Calu3 (cell line): ENCODE measurements around the gene EIF2D. TPM values are rescaled to one million over a fixed set of nuclear protein-coding genes. Genes with fewer than 3 reads are reported as not detected.

ENCODE experiments used
- BruUV-seq: library from RNA; stranded (reverse); fragments of 400-500 nt; replicated peaks from 2 replicates; lab custom pipeline; 2021; lab: Mats Ljungman, UMichigan
- CTCF ChIA-PET: fragments of 300-600 bp; sonication (Branson Sonifier 250); formaldehyde crosslinking; loops from one replicate; lab custom pipeline; 2022; ENCODE audit warnings: antibody characterized with exemption; lab: Charles Lee
- DNase-seq: peaks from one replicate; pipeline ENCODE4 v3.0.0; 2022
- H3K27ac Mint-ChIP-seq: one replicate; pipeline ENCODE4 v1.8.0; 2022; ENCODE audit warnings: mixed read lengths; ENCODE audit not compliant: unreplicated experiment
- H3K27me3 Mint-ChIP-seq: one replicate; pipeline ENCODE4 v1.8.0; 2022; ENCODE audit warnings: mixed read lengths; ENCODE audit not compliant: unreplicated experiment
- H3K36me3 Mint-ChIP-seq: one replicate; pipeline ENCODE4 v1.8.0; 2022; ENCODE audit warnings: mild to moderate bottlenecking, moderate library complexity, mixed read lengths; ENCODE audit not compliant: insufficient read depth, unreplicated experiment
- H3K4me1 Mint-ChIP-seq: one replicate; pipeline ENCODE4 v1.8.0; 2022; ENCODE audit warnings: mild to moderate bottlenecking, low read depth, mixed read lengths; ENCODE audit not compliant: unreplicated experiment
- H3K4me3 Mint-ChIP-seq: one replicate; pipeline ENCODE4 v1.8.0; 2022; ENCODE audit warnings: mild to moderate bottlenecking, low read depth, moderate library complexity, mixed read lengths; ENCODE audit not compliant: unreplicated experiment
- H3K9me3 Mint-ChIP-seq: one replicate; pipeline ENCODE4 v1.8.0; 2022; ENCODE audit warnings: low read depth, mixed read lengths; ENCODE audit not compliant: unreplicated experiment
- intact Hi-C: fragments of 100-400 bp; cut with micrococcal nuclease; formaldehyde crosslinking; loops from one replicate; pipeline ENCODE4 v1.10.0; 2022; ENCODE audit not compliant: unreplicated experiment
- total RNA-seq: library from RNA; stranded (reverse); gene quantifications from 2 replicates; pipeline ENCODE4 v1.2.3, GENCODE V29; 2022
- TF ChIP-seq, protein P1 (sequence below): fragments of 200-600 bp; IDR thresholded peaks from one replicate; pipeline ENCODE4 v1.8.0; 2022; ENCODE audit warnings: antibody characterized with exemption; ENCODE audit not compliant: unreplicated experiment

EIF2D gene
- total RNA-seq, 1 experiment from 2014 or later: 45.1 TPM

DNA sequence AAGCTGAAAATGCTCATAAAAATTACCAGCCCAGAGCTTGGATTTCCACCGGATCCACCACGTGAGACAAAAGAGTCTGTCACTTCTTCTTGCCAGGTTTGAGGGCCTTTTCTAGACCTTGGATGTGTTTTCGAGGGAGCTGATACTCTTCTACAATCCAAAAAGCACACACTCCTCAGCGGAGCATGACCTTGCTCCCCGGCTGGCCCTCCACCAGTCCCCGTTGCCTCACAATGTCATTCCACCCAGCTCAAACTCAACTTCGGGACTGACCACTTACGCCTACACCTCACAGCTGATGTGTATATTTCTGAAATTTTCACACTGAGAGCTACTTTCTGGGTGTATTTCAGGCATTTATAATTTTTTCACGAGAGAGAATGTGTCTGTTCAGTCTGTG lies 20.6 kb downstream of the EIF2D start:
- H3K27ac Mint-ChIP-seq: no peak overlapping the region
- H3K27me3 Mint-ChIP-seq: no peaks in the 10 kb centered on the region
- H3K4me3 Mint-ChIP-seq: no peak overlapping the region
- H3K4me1 Mint-ChIP-seq: no peaks in the 10 kb centered on the region
- DNase-seq: no peak
- CTCF ChIA-PET: interaction anchor here (0.7 to 0.8 kb wide), 2 partner anchors 21 to 141 kb away, joined by 4 to 6 read pairs; partner anchors contain the start of gene EIF2D
- BruUV-seq: no TSS peak
- intact Hi-C loops: no loop called here
- TF ChIP-seq, protein P1, sequence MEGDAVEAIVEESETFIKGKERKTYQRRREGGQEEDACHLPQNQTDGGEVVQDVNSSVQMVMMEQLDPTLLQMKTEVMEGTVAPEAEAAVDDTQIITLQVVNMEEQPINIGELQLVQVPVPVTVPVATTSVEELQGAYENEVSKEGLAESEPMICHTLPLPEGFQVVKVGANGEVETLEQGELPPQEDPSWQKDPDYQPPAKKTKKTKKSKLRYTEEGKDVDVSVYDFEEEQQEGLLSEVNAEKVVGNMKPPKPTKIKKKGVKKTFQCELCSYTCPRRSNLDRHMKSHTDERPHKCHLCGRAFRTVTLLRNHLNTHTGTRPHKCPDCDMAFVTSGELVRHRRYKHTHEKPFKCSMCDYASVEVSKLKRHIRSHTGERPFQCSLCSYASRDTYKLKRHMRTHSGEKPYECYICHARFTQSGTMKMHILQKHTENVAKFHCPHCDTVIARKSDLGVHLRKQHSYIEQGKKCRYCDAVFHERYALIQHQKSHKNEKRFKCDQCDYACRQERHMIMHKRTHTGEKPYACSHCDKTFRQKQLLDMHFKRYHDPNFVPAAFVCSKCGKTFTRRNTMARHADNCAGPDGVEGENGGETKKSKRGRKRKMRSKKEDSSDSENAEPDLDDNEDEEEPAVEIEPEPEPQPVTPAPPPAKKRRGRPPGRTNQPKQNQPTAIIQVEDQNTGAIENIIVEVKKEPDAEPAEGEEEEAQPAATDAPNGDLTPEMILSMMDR: no peak
- H3K36me3 Mint-ChIP-seq: peaks cover 26% of the 10 kb centered on the region
- H3K9me3 Mint-ChIP-seq: no peaks in the 10 kb centered on the region

DNA sequence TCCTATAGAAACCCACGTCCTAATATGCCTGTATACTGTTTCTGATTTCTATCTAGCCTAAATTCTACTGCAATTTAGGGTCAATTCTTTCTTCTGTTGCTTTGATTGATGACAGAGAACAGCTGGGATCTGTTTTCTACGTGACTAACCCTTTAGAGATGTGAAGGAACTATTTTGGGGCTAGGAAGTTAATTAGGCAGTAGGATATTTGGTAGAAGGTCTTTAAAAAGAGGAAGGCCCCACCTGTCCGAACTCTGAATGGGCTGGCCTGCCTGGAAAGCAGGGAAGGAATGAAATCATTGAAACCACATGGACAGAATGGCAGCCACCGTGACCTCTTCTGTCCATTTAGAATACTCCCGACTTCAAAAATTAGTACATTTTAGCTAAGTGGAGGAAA lies 21.0 kb downstream of the EIF2D start:
- BruUV-seq: no TSS peak
- no peaks in the 10 kb centered on the region for H3K27me3 Mint-ChIP-seq
- H3K27ac Mint-ChIP-seq: no peak overlapping the region
- H3K4me1 Mint-ChIP-seq: no peaks in the 10 kb centered on the region
- no peaks in the 10 kb centered on the region for H3K9me3 Mint-ChIP-seq
- no peak for DNase-seq
- TF ChIP-seq, protein P1: no peak
- intact Hi-C loops: no loop called here
- no peak overlapping the region for H3K4me3 Mint-ChIP-seq
- CTCF ChIA-PET: interaction anchor here (0.7 to 0.8 kb wide), 2 partner anchors 21 to 140 kb away, joined by 4 to 6 read pairs; partner anchors contain the start of gene EIF2D
- H3K36me3 Mint-ChIP-seq: peaks cover 23% of the 10 kb centered on the region

DNA sequence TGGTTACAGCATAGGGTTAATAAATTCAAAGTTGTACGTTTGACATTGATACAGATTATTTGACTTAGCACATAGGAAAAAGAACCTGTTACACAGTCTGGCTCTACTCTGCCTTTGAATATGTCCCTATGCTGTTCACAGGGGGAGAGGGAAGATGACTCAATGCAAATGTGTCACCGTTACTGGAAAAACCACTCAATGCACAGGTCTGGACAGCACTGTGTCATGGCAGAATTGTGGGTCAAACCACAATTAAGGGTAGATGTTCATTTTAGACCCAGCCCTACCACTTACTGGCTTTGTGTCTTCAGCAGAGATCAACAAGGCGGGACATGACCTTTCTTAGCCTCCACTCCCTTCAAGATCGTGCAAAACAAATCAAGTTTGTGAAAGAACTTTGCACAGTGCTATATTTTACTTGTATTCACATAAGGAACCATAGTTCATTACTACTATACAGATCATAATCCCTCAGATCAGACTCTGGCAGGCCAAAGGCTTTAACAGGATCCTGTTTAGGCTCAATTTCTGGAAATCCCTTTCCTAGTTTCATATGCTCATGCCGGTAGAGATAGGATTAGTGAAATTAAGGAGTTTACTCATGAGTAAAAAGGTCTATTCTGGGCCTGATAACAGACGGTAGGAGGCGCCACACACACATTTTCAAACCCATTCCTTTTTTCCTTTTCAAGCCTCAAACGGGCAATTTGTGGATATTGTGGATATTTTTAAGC lies 22.1 kb downstream of the EIF2D start:
- Mint-ChIP-seq H3K9me3 (no peaks in the 10 kb centered on the region), H3K36me3 (peaks cover 19% of the 10 kb centered on the region), H3K4me3 (no peak overlapping the region), H3K27me3 (no peaks in the 10 kb centered on the region), H3K4me1 (no peaks in the 10 kb centered on the region), H3K27ac (no peak overlapping the region)
- BruUV-seq: no TSS peak
- intact Hi-C loops: no loop called here
- CTCF ChIA-PET: no interaction called here
- DNase-seq: peak; percentile 15
- TF ChIP-seq, protein P1: no peak

DNA sequence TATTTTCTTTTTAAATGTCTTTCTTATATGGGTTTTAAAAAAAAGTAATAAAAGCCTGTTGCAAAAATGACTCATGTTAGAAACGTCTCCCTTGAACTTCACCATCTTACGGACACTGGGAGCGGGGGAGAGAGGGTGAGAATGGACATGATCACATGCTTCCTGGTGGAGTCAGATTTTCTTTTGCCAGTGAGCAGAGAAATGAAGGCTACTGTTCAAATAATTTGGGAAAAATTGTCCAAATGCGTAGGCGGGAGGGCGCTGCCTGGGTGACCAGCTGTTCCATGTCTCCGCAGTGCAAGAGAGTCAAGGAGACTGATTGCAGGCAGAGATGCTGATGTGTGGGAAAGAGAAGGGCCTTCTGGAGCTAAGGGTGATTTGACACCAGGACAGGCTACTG lies 23.1 kb downstream of the EIF2D start:
- BruUV-seq: no TSS peak
- CTCF ChIA-PET: no interaction called here
- DNase-seq: no peak

More for the DNA sequence above, 23.1 kb downstream of the EIF2D start:
- intact Hi-C loops: no loop called here
- H3K4me3 Mint-ChIP-seq: no peak overlapping the region
- H3K4me1 Mint-ChIP-seq: no peaks in the 10 kb centered on the region
- H3K36me3 Mint-ChIP-seq: peaks cover 17% of the 10 kb centered on the region
- H3K9me3 Mint-ChIP-seq: no peaks in the 10 kb centered on the region
- H3K27me3 Mint-ChIP-seq: no peaks in the 10 kb centered on the region
- no peak overlapping the region for H3K27ac Mint-ChIP-seq
- TF ChIP-seq, protein P1: no peak
